GM19324 (cell line): Measurements from ENCODE around the gene FAM193A.
"Not testable (repeated sequence)": the region's sequence is repeated elsewhere in the genome, so short reads cannot be mapped to it uniquely, and the experiment has no call there.

Source experiments
- ATAC-seq: cut with Tn5 transposase; IDR thresholded peaks from one replicate; pipeline ENCODE4 v1.9.1; 2021; ENCODE audit warnings: mild to moderate bottlenecking, moderate library complexity; ENCODE audit not compliant: unreplicated experiment, low FRiP score

FAM193A gene

DNA sequence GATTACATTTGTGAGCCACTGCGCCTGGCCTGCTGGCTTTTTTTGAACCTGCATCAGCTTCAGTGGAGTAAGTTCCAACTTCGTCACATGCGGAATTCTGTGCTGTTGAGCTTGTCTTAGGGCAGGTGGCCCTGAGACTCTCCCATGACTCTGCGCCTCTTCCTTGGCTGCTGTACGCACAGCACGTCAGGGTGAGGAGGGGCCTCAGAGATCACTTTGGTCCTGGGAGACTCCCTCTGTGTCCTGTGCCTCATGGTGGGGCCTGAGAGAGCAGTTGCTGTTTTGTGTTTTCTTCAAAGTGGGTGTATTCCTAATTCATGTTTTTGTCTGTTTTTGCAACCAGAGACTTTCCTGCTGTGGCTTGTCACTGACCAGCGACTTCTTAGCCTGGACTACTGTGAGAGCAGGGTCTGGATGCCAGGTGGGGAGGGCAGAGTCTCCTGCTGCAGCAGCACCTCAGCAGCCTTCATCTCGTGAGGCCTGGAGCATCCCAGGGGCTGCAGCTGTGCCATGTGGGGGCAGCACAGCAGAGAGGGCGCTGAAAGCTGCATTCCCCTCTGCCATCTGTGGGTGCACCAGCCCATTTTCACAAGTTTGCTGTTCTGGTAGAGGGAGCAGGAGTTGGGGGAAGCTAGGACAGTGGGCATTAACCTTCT is 111.8 kb downstream of the FAM193A start:
- no peak for ATAC-seq

DNA sequence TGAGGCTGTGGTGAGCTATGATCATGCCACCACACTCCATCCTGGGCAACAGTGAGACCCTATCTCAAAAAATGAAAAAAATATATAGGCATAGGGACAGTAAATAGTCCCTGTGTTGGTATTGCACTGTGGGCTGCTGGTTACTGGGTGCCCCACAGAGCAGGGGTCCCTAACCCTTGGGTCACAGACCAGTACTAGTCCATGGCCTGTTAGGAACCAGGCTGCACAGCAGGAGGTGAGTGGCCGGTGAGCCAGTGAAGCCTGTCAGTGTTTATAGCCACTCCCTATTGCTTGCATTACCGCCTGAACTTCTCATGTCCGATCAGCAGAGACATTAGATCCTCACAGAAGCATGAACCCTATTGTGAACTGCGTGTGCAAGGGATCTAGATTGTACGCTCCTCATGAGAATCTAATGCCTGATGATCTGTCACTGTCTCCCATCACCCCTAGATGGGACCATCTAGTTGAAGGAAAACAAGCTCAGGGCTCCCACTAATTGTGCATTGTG is 113.2 kb downstream of the FAM193A start:
- ATAC-seq: no peak

DNA sequence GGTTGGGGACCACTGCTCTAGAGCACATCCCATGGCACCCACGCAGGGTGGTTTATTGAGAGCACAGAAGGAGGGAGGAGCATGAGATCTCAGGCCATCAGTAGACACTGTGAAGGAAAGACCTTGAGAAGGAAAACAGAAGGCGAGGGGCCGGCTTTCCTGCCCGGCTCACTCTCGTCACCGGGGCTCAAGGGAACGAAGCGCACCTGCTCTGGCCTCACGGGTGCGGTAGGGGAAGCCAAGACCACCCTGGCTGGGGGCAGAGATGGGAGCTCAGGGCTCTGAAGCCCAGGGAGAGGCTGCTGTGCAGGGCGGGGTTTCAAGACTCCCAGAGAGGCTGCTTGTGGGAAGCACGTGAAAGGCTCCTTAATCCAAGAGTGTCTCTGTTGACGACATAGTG is 113.8 kb downstream of the FAM193A start:
- ATAC-seq: no peak

DNA sequence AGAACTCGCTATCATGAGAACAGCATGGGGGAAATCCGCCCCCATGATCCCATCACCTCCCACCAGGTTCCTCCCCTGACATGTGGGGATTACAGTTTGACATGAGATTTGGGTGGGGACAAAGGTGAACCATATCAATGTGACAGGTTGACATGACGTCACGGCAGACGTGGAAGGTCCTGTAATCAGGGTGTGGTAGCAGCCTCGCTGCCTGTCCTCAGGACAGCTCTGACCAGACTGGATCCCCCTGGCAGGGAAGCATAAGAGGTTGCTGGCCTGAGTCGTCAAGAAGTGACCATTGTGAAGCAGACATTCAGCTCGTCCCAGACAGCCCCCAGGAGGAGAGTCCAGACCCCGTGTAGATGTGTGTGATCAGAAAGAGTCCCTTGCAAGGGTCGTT is 115.1 kb downstream of the FAM193A start:
- no peak for ATAC-seq

DNA sequence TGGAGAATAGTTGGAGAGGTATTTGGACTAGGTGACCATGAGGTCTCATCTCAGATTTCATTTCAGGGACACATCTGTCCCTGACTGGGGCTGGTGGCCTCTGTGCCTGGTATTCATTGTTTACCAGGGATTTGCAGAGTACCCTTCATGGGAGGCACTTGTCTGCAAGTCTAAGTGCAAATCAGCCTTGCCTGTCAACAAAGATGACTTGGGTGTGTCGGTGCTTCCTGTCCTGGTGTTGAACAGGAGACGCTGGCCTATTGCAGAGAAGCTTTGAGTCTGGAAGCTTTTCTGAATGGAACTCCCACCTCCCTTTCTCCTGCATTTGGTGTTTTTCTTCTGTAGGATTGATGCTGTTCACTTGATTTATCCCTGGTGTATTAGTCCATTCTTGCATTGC is 115.6 kb downstream of the FAM193A start:
- no peak for ATAC-seq

DNA sequence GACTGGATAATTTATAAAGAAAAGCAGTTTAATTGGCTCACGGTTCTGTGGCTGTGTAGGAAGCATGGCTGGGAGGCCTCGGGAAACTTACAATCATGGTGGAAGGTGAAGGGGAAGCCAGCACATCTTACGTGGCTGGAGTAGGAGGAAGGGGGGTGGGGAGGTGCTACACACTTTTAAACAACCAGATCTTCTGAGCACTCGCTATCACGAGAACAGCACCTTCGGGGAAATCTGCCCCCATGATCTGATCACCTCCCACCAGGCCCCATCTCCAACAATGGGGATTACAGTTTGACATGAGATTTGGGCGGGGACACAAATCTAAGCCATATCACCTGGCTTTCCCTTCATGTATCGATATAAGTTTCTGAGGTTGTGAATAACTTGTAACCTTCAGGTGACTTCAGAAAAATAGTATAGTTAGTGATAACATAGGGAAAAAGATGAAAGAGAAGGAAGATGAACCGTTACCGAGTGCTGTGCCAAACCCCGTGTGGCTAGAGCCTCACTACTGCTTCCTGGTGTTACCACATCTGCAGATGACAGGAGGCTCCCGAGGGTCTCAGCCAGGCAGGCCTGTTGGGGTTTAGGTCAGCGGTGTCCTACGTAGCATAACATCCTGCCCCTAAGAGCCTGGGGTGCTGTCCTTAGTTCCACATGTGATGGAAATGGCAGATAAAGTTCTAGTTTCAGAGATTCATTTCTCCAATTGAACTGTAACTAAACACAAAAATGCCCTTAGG is 116.1 kb downstream of the FAM193A start:
- no peak for ATAC-seq

DNA sequence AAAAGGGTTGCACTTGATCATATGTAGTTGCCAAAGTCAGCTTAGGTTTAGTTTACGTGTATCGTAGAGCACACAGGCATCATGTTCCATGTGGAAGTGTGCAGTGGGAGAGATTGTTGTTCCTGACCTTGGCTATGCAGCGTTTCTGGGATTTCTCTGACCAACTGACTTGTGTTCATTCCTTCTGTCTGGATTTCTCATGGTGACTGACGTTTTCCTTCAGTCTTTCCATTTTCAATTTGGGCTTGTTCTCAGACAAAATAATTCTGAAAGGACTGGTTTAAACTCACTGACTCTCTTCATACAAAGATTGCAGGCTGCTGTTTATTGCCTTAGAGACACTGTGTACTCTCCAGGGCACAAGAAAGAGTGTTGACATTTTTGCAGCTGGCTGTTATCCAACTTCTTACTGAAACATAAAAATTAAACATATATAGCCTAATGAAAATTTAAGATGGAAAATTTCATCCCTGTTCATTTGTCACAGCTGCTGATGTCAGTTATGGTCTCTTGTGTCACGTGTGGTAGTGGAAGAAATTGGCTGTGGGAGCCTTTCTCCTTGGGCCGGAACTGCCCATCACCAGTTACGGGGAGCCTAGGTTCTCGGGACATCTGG is 124.3 kb downstream of the FAM193A start:
- ATAC-seq: no peak

DNA sequence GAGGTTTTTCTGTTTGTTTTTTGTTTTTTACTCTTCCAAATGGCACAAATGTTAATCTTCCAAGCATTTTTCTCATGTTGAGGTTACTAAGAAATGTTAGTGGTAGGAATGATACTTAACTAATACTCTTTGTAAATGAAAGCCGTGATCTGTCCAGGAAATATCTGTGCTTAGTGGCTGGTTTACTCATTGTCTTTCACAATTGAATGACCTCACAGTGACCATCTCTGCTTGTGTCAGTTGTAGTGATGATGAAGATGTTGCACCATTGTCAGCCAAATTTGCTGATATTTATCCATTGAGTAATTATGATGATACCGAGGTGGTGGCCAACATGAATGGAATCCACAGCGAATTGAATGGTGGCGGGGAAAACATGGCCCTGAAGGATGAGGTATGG is 126.2 kb downstream of the FAM193A start:
- no peak for ATAC-seq

DNA sequence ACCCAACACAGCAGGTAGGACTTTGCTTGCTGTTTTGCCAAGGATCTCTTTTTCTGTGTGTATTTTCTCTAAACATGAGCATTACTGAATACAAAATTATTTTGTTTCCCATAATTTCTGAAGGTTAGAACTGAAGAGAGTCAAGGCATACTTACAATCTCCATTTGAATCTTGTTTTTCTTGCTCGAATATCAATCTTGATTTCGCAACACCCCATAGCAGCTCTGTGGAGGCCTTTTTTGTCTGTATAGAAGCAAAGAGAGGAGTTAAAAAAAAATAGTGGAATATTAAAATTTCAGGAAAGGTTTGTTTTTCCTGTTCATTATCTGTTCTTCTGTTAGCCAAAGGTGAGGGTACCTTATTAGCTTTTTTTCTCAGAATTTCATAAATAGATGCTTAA is 126.8 kb downstream of the FAM193A start:
- no peak for ATAC-seq

DNA sequence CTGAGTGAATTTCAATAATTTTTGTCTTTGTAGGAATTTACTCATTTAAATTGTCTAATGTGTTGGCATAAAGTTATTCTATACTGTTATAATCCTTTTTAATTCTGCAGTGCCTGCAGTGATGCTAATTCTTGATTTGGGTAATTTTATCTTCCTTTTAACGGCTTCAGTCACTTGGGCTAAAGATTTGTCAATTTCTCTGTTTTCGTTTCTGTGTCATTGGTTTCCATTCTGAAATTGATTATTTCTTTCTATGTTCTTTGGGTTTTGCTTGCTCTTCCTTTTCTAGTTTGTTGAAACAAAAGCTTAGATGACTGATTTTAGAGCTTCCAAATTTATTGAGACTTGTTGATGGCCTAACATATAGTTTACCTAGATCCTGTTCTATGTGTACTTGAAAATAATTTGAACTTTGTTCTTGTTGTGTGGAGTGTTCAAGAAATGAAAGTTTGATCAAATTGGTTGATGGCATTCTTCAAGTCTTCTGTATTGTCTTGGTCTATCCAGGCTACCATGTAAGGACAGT is 130.3 kb downstream of the FAM193A start:
- ATAC-seq: no peak

DNA sequence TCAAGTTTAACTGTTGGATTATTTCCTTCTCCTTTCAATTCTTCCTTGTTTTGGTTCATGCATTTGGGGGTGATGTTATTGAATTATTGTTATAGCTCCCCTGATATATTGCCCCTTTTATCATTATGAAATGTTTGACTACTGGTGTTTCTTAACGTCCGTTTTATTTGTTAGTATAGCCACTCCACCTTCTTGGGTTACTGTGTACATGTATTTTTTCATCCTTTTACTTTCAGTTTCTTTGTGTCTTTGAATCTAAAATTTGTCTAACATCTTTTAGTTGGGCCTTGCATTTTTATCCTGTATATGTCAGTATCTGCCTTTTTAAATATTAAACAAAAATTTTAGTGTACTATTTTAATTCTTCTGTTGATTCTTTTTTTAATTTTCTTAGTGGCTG is 131.0 kb downstream of the FAM193A start:
- ATAC-seq: no peak

DNA sequence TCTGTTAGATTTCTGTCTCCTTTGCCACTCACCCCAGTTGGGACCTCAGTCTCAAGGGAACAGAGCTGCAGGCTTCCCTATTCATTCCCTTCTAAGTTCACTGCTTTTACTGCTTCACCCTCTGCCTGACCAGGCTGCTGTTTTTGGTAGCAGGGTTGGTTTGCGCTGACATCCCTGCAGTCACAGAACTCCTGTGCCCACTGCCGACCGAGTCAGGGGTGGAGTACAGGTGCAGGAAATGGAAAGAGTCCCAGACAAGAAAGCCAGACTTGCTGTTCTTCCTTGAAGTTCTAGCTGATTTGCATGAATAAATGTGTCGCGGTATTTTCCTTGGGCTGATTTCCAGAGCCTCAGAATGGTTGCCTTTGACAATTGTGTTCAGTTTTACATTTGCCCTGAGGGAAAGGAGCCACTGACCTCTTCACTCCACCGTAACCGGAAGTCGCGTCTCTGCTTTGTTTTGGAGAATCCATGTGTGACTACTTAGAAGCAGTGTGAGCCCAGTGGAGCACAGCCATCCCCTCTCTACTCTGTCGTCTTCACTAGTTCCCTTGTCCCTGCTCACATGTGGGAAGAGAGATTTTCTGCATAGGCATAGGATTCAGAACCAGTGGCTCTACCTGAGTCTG is 134.9 kb downstream of the FAM193A start:
- no peak for ATAC-seq

DNA sequence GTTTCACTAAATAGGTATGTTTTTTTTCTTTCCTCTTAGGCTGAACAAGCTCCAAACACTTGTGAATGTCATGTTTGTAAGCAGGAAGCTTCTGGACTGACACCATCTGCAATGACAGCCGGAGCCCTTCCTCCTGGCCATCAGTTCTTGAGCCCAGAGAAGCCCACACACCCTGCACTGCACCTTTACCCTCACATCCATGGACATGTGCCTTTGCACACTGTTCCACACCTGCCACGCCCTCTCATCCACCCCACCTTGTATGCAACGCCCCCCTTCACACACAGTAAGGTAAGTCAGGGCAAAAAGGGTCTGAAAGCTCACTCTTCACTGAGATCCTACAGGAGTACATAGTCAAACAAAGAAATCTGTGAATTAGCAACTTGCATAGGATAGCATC is 135.6 kb downstream of the FAM193A start:
- no peak for ATAC-seq

DNA sequence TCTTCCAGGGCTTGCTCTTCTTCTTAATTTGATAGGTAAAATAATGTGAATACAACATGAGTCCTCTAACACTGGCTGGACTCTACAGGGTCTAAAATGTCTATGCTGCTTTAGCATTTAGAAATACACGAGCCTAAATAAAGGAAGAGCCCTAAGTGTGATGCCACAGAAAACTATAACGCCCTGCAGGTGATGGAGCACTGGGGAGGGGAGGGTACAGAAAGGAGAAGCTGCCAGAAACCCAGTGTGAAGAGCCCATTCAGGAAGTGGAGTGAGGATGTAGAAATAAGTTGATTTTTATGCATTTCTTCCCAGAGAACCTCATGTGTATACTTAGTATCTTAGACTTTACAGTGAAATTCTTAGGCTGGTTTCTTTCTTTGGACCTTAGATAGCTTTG is 136.3 kb downstream of the FAM193A start:
- ATAC-seq: no peak

DNA sequence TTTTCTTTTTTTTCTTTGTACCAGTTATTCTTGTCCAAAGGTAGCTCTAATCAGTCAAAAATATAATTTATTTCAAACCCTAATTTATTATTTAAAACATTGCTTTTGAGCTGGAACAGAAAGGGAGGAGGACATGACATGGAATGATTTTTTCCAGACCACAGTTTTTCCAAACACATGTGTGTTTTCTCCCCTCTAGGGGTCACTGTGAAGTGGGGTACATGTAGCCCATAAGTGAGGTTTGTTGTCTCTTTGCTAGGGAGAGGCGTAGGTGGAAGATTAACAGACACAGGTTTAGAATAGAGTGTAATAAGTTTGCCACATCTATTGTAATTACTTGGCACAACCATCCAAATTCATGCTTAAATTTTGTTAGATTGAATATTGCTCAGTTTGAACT is 136.7 kb downstream of the FAM193A start:
- ATAC-seq: no peak

DNA sequence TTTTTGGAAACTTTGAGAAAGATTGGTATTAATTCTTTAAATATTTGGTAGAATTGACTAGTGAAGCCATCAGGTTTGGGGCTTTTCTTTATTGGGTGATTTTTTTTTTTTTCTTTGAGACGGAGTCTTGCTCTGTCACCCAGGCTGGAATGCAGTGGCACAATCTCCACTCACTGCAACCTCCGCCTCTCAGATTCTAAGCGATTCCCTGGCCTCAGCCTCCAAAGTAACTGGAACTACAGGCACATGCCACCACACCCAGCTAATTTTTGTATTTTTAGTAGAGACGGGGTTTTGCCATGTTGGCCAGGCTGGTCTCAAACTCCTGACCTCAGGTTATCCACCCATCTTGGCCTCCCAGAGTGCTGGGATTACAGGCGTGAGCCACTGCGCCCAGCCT is 143.3 kb downstream of the FAM193A start:
- ATAC-seq: not testable (repeated sequence)

DNA sequence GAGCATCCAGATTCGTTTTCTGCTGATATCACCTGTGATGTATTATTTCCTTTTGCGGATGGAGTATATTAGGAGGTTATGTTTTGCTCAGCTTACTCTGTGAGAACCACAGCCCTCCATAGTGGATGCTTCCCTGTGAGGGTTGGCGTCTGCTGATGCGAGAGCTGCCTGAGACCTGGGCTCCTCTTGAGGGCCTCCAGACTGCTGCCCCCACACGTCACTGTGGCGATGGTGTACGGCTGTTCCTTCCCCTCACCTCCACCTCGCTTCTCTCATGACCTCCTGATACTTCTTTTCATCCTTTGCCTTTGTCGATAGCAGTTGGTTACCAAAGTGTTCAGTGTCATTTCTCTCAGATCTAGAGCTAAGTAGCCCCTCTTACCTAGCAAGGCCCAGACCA is 148.0 kb downstream of the FAM193A start:
- ATAC-seq: no peak

DNA sequence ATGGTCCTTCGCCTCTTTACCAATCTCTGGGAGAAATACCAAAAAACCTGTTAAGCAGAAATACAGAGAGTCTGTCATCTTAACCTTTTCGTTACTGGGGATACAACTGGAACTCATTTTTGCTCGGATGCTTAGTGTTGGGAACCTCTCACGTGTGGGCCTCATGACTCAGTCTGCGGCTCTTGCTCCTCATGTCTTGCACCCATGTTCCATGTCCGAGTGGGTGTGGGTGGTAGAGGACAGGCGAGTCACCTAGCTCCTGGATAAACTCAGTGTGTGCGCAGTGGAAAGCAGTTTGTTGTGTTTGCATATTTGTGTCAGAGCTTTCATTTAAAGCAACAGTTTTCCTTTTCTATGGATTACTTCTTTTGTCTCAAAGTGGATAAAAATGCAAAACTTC is 149.1 kb downstream of the FAM193A start:
- ATAC-seq: no peak

DNA sequence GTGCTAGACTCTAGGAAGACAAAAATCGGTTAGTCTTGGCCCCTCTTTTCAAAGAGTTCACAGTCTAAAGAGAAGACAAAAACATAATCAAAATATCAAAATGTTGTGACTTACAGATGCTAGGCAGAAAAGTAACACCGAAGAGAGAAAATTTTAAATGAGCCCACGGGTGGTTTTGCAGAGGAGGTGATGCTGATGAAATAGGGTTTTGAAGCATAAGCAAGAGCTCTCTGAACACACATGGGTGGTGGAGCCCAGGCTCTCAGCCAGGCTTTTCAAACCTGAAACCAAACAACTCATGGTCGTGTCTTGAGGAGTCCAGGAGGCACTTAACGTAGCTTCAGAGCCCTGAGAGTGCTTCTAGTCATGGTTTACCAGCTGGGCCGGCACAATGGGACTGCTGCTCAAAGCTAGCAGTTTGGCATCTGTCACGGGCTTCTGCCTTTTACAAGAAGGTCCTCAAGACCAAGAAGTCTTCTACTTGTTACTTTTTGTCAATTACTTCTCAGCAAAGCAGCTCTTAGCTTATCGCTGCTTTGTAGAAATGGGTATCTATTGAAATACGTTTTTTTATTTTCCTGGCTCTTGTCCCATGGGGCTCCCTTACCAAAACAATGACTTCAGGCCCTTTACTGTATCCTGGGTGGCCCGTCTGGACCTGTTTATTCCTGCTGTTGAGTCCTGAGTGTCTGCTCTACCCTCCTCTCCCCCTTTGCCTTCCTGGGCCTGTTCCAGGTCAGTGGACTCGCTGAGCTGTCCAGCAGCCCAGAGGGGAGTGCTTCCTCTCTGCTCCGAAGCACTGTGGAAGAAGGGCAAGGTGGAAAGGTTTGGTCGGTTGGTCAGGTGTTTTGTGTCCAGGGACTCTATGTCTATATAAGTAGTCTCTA is 150.2 kb downstream of the FAM193A start:
- no peak for ATAC-seq

DNA sequence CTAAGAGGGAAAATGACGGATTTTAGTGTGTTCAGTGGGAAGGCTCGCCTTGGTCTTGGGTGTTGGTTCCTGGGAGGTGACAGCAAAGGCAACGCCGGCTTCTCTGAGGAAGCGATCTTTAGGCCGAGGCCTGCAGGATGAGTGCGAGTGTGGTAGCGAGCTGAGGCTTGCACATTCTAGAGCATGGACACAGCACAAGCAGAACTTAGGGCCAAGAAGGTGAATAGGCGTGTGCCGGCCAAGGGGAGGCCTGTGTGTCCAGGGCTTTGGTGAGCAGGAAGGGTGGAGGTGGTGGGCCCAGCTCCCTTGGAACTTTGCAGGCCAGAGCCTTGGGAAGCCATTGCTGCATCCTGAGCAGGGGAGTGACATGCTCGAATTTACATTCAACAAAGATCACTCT is 151.8 kb downstream of the FAM193A start:
- ATAC-seq: no peak
